GM23338 (cell line): ENCODE results near the gene CCN5. TPM values are rescaled to one million over a fixed set of nuclear protein-coding genes. Genes with fewer than 3 reads are reported as not detected.

Experiments
- ATAC-seq: fragments of 200-7000 bp; cut with Tn5 transposase; 3 replicates; pipeline ENCODE4 v1.9.1; 2020
- DNase-seq: peaks from one replicate; pipeline ENCODE4 v3.0.0-alpha.2; 2015; ENCODE audit warnings: low spot score
- H2AFZ ChIP-seq: fragments of 200-600 bp; sonication (generic); 2 replicates; pipeline ENCODE4 v1.8.0; 2016; ENCODE audit warnings: antibody characterized with exemption, mild to moderate bottlenecking, moderate library complexity
- H3F3A ChIP-seq: fragments of 200-600 bp; sonication (generic); replicated peaks from 2 replicates; pipeline ENCODE4 v1.8.0; 2017; ENCODE audit warnings: antibody characterized with exemption, mixed run types, low read depth
- H3K27ac ChIP-seq: fragments of 200-600 bp; sonication (generic); 2 replicates; pipeline ENCODE4 v1.6.1; 2016; ENCODE audit warnings: low read depth
- H3K27me3 ChIP-seq: fragments of 200-600 bp; sonication (generic); 2 replicates; pipeline ENCODE4 v1.8.0; 2016; ENCODE audit warnings: mild to moderate bottlenecking, mixed run types, moderate library complexity; ENCODE audit not compliant: insufficient read depth
- H3K36me3 ChIP-seq: fragments of 200-600 bp; sonication (generic); 2 replicates; pipeline ENCODE4 v1.8.0; 2016; ENCODE audit warnings: mild to moderate bottlenecking; ENCODE audit not compliant: insufficient read depth
- H3K4me1 ChIP-seq: fragments of 200-600 bp; sonication (generic); 2 replicates; pipeline ENCODE4 v1.8.0; 2016; ENCODE audit warnings: mild to moderate bottlenecking, moderate library complexity; ENCODE audit not compliant: insufficient read depth
- H3K4me2 ChIP-seq: fragments of 200-600 bp; sonication (generic); 2 replicates; pipeline ENCODE4 v1.7.1; 2017; ENCODE audit warnings: mixed run types
- H3K4me3 ChIP-seq: fragments of 200-600 bp; sonication (generic); 2 replicates; pipeline ENCODE4 v1.6.1; 2016; ENCODE audit warnings: mixed run types
- H3K79me2 ChIP-seq: fragments of 200-600 bp; sonication (generic); replicated peaks from 2 replicates; pipeline ENCODE4 v1.8.0; 2017; ENCODE audit warnings: mild to moderate bottlenecking; ENCODE audit not compliant: insufficient read depth
- H3K9me2 ChIP-seq: fragments of 200-600 bp; sonication (generic); 2 replicates; pipeline ENCODE4 v1.8.0; 2017; ENCODE audit not compliant: insufficient read depth
- H4K20me1 ChIP-seq: fragments of 200-600 bp; sonication (generic); replicated peaks from 2 replicates; pipeline ENCODE4 v1.8.0; 2017; ENCODE audit warnings: mild to moderate bottlenecking; ENCODE audit not compliant: insufficient read depth
- H3K27ac Mint-ChIP-seq: 2 replicates; pipeline ENCODE4 v1.8.0; 2020; ENCODE audit warnings: inconsistent platforms, mild to moderate bottlenecking, moderate library complexity, mixed read lengths
- H3K27me3 Mint-ChIP-seq: 3 replicates; pipeline ENCODE4 v1.8.0; 2022; ENCODE audit warnings: low read depth, mild to moderate bottlenecking, moderate library complexity, mixed read lengths, inconsistent platforms; ENCODE audit not compliant: insufficient read depth, poor library complexity
- H3K36me3 Mint-ChIP-seq: 3 replicates; pipeline ENCODE4 v1.8.0; 2021; ENCODE audit warnings: low read depth, mild to moderate bottlenecking, inconsistent platforms, moderate library complexity, mixed read lengths
- H3K4me1 Mint-ChIP-seq: 3 replicates; pipeline ENCODE4 v1.8.0; 2020; ENCODE audit warnings: mild to moderate bottlenecking, inconsistent platforms, mixed read lengths
- H3K4me3 Mint-ChIP-seq: 3 replicates; pipeline ENCODE4 v1.8.0; 2021; ENCODE audit warnings: moderate library complexity, mild to moderate bottlenecking, inconsistent platforms, mixed read lengths
- H3K9me3 Mint-ChIP-seq: 3 replicates; pipeline ENCODE4 v1.8.0; 2020; ENCODE audit warnings: moderate library complexity, mild to moderate bottlenecking, inconsistent platforms, mixed read lengths
- CREB1 ChIP-seq: fragments of 250-450 bp; sonication (Bioruptor Pico); IDR thresholded peaks from 2 replicates; pipeline ENCODE4 v1.5.0; 2020; ENCODE audit warnings: low read depth, mild to moderate bottlenecking, moderate library complexity
- CTCF ChIP-seq, 2 experiments: fragments of 200-600 bp in 1 of 2; sonication (generic) in 1 of 2; conservative IDR thresholded peaks; 2 replicates each; pipeline versions ENCODE4 v1.5.1 to v1.6.1; 2016 to 2017; ENCODE audit warnings: antibody characterized with exemption in 2 of 2, low read depth in 2 of 2, mild to moderate bottlenecking in 2 of 2, moderate library complexity in 1 of 2
- ETS1 ChIP-seq: IDR thresholded peaks from 2 replicates; pipeline ENCODE4 v1.6.1; 2016; ENCODE audit warnings: antibody characterized with exemption
- EZH2 ChIP-seq: fragments of 200-600 bp; sonication (generic); IDR thresholded peaks from one replicate; pipeline ENCODE4 v1.8.0; 2017; ENCODE audit warnings: antibody characterized with exemption, mild to moderate bottlenecking, low read depth; ENCODE audit not compliant: unreplicated experiment
- EZH2phosphoT487 ChIP-seq: fragments of 200-600 bp; sonication (generic); IDR thresholded peaks from one replicate; pipeline ENCODE4 v1.8.1; 2018; ENCODE audit warnings: antibody characterized with exemption; ENCODE audit not compliant: unreplicated experiment
- JUNB ChIP-seq: IDR thresholded peaks from one replicate; pipeline ENCODE4 v1.6.1; 2016; ENCODE audit warnings: antibody characterized with exemption; ENCODE audit not compliant: unreplicated experiment
- NANOG ChIP-seq: IDR thresholded peaks from 2 replicates; pipeline ENCODE4 v1.6.1; 2016; ENCODE audit warnings: antibody characterized with exemption, borderline replicate concordance
- POLR2AphosphoS5 ChIP-seq: IDR thresholded peaks from 2 replicates; pipeline ENCODE4 v1.6.1; 2016; ENCODE audit warnings: antibody characterized with exemption, low read depth
- REST ChIP-seq: IDR thresholded peaks from one replicate; pipeline ENCODE4 v1.6.1; 2018; ENCODE audit warnings: antibody characterized with exemption; ENCODE audit not compliant: unreplicated experiment
- STAT1 ChIP-seq: IDR thresholded peaks from one replicate; pipeline ENCODE4 v1.6.1; 2016; ENCODE audit warnings: antibody characterized with exemption; ENCODE audit not compliant: unreplicated experiment
- ZNF114 ChIP-seq: fragments of 250-450 bp; sonication (Bioruptor Pico); IDR thresholded peaks from 2 replicates; pipeline ENCODE4 v1.5.0; 2020; ENCODE audit warnings: mild to moderate bottlenecking, moderate library complexity
- ZNF331 ChIP-seq: fragments of 250-450 bp; sonication (Bioruptor Pico); IDR thresholded peaks from 2 replicates; pipeline ENCODE4 v1.5.0; 2020; ENCODE audit warnings: low read depth, mild to moderate bottlenecking, moderate library complexity
- ZNF462 ChIP-seq: fragments of 250-450 bp; sonication (Bioruptor Pico); IDR thresholded peaks from 2 replicates; pipeline ENCODE4 v1.5.0; 2020; ENCODE audit warnings: mild to moderate bottlenecking, moderate library complexity
- polyA plus RNA-seq: library from polyadenylated mRNA; unstranded; fragments of >200 nt; fragmentation: Nextera tagmentation; extraction: Ambion mirVana; gene quantifications from 2 replicates; pipeline ENCODE4 v1.2.1, GENCODE V29; 2016
- total RNA-seq: library from RNA; depleted of rRNA; stranded (reverse); fragments of >200 nt; shearing (Covaris generic); gene quantifications from 2 replicates; pipeline ENCODE4 v1.2.3, GENCODE V29; 2014

Gene CCN5
- total and polyA plus RNA-seq, 2 experiments from 2014 or later = not detected

- Histone ChIP-seq H3K79me2 (no peaks in the 10 kb centered on the region), H3F3A (no peaks in the 10 kb centered on the region), H3K4me3 (no peak overlapping the region), H3K27ac (no peak overlapping the region), H3K4me1 (peaks cover 19% of the 10 kb centered on the region), H3K4me2 (no peak overlapping the region), H4K20me1 (no peaks in the 10 kb centered on the region), H2AFZ (0 out of 2 replicates have a peak overlapping the region, but pooled peaks have one; percentile 61), H3K36me3 (no peaks in the 10 kb centered on the region), H3K9me2 (no peaks in the 10 kb centered on the region), H3K27me3 (no peaks in the 10 kb centered on the region)
- Mint-ChIP-seq H3K4me3 (no peak overlapping the region), H3K9me3 (no peaks in the 10 kb centered on the region), H3K27me3 (peaks cover 2% of the 10 kb centered on the region), H3K4me1 (peaks cover 18% of the 10 kb centered on the region), H3K36me3 (no peaks in the 10 kb centered on the region), H3K27ac (no peak overlapping the region; the same call in 1 of the 2 replicates)
- DNase-seq (no peak), ATAC-seq (no peak)
- no peak for TF ChIP-seq POLR2AphosphoS5
- TF ChIP-seq NANOG = no peak
- no peak for TF ChIP-seq JUNB
- TF ChIP-seq EZH2 = no peak
- no peak for TF ChIP-seq ZNF462 (CRISPR knock-in tag)
- no peak for TF ChIP-seq REST
- TF ChIP-seq CREB1 = no peak
- TF ChIP-seq STAT1 = no peak
- TF ChIP-seq ZNF331 (CRISPR knock-in tag) = no peak
- no peak for TF ChIP-seq CTCF (conservative IDR thresholded peaks at IDR 0.05; ENCODE audit: low read depth in 2 of 2)
- no peak for TF ChIP-seq ETS1
- TF ChIP-seq ZNF114 (CRISPR knock-in tag) = no peak
- TF ChIP-seq EZH2phosphoT487 = no peak
These were observed 14.9 kb upstream of the CCN5 start for GRCh38 chr20:44700306-44700705.
